Fibroblast of skin of back (primary cell): ENCODE measurements around the gene WDR62.
"Not testable (repeated sequence)": the region's sequence is repeated elsewhere in the genome, so short reads cannot be mapped to it uniquely, and the experiment has no call there.

Experiments
- DNase-seq: peaks from one replicate; pipeline ENCODE4 v3.0.0-alpha.2; 2013

Gene WDR62

DNA sequence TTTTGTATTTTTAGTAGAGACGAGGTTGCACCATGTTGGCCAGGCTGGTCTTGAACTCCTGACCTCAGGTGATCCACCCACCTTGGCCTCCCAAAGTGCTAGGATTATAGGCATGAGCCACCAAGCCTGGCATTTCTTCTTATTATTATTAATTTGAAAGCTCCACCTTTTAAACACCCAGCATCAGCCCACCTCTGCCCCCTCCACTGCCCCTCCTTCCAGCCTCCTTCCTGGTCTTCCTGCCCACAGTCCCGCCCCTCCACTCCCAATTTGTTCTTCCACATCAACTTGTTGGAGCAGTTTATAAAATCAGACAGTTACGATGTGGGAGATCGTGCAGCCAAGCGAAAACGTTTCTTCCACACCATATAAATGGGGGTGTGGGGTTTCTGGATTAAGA, 14.2 kb upstream of the WDR62 start:
- no peak for DNase-seq

- DNase-seq = not testable (repeated sequence)
Measured at GRCh38 chr19:36041092-36041491, 13.6 kb upstream of the WDR62 start.

- DNase-seq = peak; percentile 84
Measured at GRCh38 chr19:36041831-36042230, 12.9 kb upstream of the WDR62 start.

DNA sequence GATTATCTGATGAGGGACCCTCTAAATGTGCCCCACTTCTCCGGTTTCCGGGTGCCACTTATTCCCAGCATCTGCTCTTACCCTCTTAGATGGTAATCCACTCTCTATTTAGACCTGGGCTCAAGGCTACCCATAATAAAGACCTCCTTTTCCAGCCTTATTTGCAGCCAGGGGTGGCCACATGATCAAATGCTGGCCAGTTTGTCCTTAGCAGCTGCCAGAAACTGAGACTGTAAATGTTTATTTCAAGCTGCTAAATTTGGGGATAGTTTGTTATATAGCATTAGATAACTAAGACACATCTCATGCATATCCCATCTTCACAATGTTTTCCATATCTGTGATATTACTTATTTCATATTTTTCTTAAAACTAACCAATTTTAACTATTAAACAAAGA, 10.7 kb upstream of the WDR62 start:
- DNase-seq = no peak

GRCh38 chr19:36046443-36047050, 8.2 kb upstream of the WDR62 start:
- no peak for DNase-seq

DNA sequence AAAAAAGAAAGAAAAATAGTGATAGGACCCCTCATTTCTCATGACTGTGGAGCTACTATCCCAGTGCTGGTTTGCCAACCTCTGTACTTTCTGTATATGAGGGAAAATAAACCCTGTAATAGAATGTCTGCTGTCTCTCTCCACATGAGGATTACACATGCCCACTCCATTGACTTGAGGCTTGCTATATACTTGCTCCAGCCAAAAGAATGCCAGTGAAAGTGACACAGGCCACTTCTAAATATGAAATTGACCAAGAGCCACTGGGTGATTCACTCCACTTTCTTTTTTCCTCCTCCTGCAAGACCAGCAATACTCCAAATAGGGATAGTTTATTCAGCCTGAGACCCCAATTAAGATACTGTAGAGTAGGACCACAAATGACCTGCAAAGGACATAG, 6.9 kb upstream of the WDR62 start:
- DNase-seq = no peak

GRCh38 chr19:36049080-36049698, 5.5 kb upstream of the WDR62 start:
- DNase-seq = no peak

- no peak for DNase-seq
Measured at GRCh38 chr19:36051236-36051635, 3.5 kb upstream of the WDR62 start.

DNA sequence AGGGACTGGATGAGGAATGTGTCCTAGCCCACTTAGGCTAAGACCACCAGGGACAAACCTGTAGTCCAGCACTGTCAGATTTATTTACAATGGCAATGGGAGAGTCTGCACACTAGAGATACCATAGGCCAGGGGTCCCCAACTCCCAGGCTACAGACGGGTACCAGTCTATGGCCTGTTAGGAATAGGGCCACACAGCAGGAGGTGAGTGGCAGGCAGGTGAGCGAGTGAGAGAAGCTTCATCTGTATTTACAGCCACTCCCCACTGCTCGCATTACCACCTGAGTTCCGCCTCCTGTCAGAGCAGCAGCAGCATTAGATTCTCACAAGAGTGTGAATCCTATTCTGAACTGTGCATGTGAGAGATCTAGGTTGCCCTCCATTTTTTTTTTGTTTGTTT, 3.1 kb upstream of the WDR62 start:
- DNase-seq = no peak

DNA sequence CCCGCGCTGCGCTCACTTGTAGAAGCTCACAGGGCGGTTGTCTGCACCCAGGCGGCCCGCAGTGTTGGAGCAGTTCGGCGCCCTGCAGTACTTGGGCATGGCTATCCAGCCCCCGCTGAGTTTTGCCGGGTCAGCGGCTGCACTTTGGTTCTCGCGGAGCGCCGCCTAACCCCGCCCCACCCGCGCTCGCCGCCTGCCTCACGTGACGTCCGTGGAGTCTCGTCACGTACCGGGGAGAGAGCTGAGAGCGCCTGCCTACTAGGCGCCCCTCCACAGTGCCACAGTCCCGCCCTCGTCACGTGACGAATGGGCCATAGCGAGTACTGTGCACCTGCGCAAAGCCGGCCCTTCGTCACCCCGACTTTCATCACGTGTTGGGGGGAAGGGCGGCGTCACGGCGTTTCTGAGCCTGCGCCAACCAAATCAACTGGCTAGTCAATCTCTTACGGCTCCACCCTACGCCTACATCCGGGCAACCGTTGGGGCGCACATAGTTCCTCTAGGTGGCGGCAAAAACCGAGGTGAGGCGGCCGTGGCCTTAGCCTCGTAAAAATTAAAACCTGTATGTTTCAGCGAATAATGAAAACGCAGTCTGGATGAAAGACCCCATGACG, 471 bp upstream of the WDR62 start, which contains the start of gene THAP8:
TSS of gene THAP8 (minus strand) at position 167 of the 614 bp plus-strand sequence. CDS start at position 99, 68 bp downstream.
- DNase-seq = peak; percentile 99

DNA sequence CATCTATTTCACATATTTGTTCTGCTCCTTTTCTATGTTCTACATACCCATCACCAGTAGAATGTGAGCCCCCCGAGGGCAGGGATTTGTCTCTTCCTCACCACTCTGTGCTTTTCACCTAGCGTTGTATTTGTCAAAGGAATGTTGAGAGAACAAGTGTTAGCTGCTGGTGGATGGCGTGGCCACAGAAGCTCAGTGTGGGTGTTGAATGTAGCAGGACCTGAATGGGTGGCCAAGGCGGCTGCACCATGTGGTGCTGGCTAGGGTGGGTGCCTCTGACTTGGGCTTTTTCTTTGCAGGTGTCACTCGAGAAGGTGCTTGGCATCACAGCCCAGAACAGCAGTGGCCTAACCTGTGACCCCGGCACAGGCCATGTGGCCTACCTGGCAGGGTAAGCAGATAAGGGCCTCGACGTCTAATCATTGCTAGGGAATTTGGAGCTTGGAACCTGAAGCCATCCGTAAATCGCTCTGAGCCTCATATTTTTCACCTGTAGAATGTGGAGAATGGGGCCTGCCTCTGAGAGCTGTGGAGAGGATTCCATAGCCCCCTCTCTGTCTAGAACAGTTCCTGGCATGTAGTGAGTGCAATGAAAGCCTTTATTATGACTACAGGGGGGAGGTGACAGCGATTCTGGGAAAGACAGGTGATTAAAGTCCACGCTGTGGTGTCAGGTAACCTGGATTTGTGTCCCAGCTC, 3.9 kb downstream of the WDR62 start:
- DNase-seq = no peak

- no peak for DNase-seq
Measured at GRCh38 chr19:36059180-36059910, 4.6 kb downstream of the WDR62 start.

DNA sequence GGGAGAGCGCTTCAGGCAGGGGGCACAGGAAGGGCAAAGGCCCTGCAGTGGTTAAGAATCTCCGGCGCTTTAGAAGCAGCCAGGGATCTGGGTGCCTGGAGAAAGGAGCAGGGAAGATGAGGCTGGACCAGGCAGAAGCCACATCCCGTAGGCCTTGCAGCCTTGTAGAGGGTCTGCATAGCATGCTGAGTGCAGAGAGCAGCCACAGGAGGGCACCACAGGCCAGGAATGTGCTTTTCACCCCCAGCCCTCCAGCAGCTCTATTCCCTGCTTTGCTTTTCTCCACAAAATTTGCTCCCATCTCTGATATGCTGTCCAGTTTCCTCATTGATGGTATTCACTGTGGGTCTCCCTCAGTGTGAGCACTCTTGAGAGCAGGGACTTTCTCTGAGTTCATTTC, 5.7 kb downstream of the WDR62 start:
- peak; percentile 30 for DNase-seq

GRCh38 chr19:36061367-36061766, 6.7 kb downstream of the WDR62 start:
- no peak for DNase-seq

DNA sequence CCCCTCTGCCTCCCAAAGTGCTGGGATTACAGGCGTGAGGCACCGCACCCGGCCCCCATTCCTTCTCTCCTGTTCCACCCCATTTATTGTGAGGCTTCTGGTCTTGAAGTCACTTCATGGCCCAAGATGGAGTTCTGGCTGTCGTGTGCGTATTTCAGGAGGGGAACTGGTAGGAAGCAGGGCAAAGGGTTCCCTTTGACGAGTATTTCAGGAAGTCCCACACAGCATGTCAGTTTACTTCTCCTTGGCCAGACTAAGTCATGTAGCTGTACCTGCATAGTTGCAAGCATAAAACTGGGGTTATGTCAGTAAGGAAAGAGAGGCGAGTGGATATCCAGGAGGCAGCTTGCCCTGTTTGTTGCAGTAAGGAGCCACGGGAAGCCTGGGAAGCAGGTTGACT, 10.1 kb downstream of the WDR62 start:
- no peak for DNase-seq

- no peak for DNase-seq
Measured at GRCh38 chr19:36067681-36068080, 13.0 kb downstream of the WDR62 start.

DNA sequence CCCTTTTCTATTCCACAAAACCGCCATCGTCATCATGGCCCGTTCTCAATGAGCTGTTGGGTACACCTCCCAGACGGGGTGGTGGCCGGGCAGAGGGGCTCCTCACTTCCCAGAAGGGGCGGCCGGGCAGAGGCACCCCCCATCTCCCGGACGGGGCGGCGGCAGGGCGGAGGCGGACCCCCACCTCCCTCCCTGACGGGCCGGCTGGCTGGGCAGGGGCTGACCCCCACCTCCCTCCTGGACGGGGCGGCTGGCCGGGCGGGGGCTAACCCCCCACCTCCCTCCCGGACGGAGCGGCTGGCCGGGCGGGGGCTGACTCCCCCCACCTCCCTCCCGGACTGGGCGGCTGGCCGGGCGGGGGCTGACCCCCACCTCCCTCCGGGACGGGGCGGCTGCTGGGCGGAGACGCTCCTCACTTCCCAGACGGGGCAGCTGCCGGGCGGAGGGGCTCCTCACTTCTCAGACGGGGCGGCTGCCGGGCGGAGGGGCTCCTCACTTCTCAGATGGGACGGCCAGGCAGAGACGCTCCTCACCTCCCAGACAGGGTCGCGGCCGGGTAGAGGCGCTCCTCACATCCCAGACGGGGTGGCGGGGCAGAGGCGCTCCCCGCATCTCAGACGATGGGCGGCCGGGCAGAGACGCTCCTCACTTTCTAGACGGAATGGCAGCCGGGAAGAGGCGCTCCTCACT, 14.3 kb downstream of the WDR62 start:
- DNase-seq = not testable (repeated sequence)

DNA sequence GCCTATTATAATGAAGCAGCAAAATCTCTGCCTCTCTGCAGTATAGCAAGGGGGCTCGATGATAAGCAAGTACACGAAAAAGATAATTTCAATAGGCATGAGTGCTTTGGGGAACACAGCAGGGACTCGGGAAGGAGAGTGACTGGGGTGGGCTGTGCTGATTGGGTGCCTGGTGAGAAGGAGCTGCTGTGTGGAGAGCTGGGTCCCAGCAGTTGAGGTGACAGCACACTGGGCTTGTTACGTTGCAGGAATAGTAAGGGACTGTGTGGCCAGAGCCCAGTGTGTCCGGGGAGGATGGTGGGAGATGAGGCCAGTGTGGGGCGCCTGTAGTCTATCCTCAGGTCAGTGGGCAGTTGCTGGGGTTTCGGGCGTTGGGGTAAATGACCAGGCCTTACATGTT, 17.4 kb downstream of the WDR62 start:
- DNase-seq = no peak

DNA sequence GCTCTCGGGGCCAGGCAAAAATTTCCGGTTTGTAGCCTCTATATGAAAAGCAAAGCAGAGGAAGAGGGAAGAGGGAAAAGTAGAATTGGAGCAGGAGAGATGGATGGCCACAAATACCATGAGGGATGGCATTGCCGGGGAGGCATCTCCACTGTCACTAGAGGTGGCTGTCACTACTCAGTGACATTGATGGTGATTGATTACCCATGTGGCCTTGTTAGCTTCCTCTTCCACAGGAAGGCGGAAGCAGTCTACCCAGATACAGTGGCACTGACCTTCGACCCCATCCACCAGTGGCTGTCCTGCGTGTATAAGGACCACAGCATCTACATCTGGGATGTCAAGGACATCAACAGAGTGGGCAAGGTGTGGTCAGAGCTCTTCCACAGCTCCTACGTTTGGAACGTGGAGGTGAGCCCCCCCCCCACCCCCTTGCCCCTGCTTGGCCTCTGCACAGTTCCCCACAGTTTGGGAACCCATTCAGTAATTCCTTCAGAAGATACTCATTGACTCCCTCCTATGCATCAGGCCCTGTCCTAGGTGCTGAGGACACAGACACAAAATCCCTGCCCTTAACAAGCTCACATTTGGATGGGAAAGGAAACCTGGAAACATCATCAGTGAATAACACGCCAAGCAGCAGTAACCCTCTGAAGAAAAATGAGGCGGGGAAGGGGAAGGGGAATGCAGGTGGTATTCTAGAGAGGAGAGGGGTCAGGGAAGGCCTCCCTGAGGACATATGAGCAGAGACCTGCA, 18.6 kb downstream of the WDR62 start:
- DNase-seq = no peak

- DNase-seq = no peak
Measured at GRCh38 chr19:36079389-36079945, 24.8 kb downstream of the WDR62 start.

GRCh38 chr19:36081385-36081784, 26.7 kb downstream of the WDR62 start:
- no peak for DNase-seq
